PC-9 (cell line): ENCODE results near the gene ENGASE.

Source experiments
- CTCF ChIP-seq: fragments of 200-600 bp; sonication (generic); conservative IDR thresholded peaks from 2 replicates; pipeline ENCODE4 v1.6.1; 2017; ENCODE audit warnings: mixed run types, antibody characterized with exemption, mild to moderate bottlenecking, moderate library complexity
- EZH2 ChIP-seq: fragments of 200-600 bp; sonication (generic); IDR thresholded peaks from 2 replicates; pipeline ENCODE4 v1.8.0; 2017; ENCODE audit warnings: antibody characterized with exemption, low read depth

DNA sequence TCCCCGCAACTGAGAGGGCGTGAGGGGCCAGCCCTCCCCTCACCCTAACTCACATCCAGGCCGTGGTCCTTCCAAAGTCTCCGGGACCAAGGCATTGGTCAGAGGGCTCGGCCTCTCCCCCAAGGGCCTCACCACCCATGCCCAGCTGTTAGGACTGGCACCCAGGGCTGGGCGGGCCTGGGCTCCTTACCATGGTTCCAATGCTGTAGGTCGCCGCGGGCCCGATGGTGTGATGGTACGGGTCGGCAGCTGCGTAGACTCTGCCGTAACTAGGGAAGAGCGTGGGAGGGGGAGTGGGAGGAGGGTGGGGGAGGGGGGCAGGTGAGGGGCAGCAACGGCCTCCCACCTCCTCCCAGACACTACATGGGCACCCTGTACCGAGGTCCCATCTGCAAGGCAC lies 19.6 kb downstream of the ENGASE start:
- TF ChIP-seq CTCF (no peak), EZH2 (no peak)
